EL (cell line): ENCODE results near the gene OMG.

Experiments
- DNase-seq: peaks from one replicate; pipeline ENCODE4 v3.0.0-alpha.2; 2016

The OMG gene

DNA sequence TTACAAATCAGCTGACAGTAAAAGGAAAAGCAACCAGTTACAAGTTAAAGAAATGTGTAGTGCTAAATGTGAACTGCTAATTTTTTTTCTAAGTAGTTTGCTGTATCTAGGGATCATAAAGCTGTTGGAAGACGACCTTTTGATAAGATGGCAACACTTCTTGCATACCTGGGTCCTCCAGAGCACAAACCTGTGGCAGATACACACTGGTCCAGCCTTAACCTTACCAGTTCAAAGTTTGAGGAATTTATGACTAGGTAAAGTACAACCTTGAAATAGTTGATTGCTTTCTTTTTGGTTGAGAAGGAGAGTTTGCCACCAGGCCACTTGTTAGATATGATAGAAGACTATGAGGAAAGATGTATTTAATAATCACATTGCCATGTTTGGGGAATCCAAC, 35.4 kb downstream of the OMG start:
- DNase-seq = no peak

DNA sequence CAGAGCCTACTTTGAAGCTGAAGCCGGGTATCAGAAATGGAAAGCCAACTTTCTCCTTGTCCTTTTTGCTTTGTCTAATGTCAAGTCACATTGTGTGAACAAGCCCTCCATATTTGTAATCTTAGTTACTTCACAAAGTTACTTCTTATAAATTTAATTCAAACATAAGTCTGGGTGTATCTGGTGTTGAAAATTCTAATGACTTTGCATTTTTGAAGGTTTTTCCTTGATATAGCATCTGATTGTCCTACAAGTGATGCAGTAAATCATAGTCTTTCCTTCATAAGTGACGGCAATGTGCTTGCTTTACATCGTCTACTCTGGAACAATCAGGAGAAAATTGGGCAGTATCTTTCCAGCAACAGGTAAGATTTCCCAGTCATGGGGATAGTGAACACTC, 36.9 kb downstream of the OMG start:
- no peak for DNase-seq

DNA sequence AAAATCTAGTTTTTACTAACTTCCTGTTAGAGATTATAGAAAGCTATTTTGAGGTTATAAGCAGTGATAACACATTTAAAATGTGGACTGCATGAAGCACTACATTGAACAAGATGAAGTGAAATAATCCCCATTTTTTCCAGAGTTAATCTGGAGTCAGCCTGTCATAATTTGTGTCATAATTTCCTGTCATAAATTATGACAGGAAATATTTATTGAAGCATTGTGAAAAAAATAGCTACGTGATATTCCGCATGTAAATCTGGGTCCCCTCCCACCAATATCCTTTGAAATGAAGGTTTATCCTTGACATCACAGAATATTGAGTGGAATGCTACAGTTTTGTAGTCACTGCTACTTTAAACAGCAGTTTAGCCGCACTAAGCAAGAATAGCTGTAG, 40.1 kb downstream of the OMG start:
- no peak for DNase-seq

DNA sequence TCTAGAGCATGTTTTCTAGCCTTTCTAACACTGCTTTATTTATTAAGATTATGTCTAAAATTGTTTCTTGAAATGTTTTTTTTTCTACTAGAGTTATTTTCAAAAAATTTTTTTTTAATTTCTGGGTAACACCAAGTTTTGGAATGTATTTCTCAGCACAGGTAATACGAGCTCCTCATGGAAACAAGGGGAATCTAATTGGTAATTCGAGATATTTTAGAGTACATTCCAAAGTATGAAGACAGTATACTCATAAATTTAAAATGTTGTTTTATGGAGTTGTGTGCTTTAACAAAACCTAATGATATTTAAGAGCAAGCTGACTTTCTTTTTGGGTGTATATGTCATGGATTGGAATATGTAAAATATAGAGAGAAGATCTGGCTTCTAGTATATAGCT, 42.4 kb downstream of the OMG start:
- no peak for DNase-seq

DNA sequence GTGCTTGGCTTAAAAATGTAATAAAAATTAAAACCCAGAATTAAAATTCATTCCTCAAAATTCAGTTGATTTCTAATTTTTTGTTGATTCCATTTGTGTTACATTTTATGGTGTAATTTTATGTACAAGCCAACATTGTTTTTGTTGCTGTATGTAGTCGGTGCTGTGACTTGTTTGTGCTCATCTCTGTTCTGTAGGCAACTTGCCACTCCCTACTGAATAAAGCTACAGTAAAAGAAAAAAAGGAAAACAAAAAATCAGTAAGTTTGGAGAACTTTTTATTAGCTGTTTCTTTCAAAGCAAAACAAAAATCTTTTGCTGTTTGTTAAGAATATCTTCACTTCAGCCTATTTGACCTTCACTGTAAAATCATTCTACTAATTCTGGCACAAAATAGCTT, 44.3 kb downstream of the OMG start:
- no peak for DNase-seq

DNA sequence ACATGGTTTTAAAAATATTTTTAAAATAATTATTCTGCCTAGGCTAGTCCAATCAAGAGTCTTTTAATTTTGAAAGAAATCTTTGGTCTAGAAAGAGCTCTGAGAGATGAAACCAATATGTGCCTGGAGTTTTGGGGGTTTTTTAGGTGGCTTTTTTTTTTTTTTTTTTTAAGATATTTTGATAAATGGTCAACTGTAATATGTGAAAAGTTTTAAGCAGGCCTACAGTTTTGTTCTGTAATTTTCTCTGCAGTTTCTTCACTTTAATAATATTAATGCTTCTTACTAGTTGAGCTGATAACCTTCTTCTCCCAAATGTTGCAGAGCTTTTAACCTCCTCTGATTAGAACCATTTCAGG, 45.1 kb downstream of the OMG start:
- no peak for DNase-seq

DNA sequence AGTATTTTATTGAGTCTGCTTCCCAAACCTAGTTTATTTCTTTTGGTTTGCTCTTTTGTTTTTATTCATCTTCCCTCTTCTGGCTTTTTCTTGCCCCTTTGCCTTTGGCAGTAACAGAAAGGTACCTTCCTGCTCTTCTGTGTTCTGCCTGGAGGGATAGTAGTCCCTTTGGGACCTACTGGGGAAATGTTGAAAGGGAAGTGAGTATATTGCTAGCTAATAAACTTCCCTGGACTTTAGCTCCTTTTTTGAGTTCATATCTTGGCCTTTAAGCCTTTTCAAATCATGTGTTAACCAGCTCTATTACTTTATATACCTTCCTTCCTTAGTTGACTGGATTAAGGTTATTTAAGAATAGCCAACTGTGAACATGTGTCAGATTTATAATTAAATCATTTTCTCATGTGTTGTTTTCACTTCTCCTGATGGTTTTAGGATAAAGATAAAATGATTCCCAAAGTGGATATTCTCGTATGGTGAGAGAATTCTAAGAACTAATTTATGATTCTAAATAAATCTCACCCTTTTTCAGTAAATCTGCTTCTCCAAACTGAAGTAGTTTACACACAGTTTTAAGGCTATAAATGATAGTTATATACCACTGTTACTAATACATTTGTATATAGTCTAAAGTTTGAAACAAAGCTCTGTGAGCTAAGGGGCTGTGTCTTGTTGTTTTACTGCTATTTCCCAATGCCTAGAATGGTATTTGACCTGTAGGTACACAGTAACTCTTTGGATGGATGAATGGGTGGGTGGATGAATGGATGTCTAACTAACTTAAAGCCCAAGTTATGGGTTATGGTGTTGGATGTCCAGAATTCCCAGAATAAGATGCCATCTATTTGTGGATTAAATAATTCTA, 45.7 kb downstream of the OMG start:
- DNase-seq = peak; percentile 27

DNA sequence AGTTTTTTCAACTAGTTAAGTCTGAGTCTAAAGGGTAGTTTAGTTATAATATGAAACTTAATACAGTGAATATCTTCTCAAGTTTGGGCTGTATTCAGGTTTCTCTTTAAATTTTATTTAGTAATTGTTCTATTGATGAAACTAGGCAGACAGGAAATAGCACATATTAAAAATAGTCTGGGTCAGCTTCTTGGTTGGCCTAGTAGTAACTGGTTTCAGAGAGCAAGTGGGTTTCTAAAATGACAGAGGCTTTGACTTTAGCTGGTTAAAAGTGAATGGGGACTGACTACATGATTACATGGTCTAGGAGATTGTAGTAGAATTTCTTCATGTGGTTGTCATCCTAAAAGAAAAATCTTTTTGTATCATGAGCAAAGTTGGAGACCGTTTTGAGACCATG, 46.8 kb downstream of the OMG start:
- no peak for DNase-seq

DNA sequence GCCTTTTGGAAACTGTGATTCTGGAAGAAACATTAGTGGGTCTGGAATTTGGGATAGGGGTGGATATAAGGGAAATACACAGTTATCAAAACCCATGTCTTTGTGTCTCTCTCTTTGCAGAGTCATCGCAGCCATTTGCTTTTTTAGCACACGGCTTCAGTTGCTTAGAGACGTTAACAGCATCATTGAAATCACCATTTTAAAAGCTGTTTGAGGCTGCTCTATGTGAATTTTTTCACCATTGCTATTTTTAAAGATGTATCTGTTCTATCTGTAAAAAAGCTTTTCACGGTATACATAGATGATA, 47.3 kb downstream of the OMG start:
- no peak for DNase-seq

DNA sequence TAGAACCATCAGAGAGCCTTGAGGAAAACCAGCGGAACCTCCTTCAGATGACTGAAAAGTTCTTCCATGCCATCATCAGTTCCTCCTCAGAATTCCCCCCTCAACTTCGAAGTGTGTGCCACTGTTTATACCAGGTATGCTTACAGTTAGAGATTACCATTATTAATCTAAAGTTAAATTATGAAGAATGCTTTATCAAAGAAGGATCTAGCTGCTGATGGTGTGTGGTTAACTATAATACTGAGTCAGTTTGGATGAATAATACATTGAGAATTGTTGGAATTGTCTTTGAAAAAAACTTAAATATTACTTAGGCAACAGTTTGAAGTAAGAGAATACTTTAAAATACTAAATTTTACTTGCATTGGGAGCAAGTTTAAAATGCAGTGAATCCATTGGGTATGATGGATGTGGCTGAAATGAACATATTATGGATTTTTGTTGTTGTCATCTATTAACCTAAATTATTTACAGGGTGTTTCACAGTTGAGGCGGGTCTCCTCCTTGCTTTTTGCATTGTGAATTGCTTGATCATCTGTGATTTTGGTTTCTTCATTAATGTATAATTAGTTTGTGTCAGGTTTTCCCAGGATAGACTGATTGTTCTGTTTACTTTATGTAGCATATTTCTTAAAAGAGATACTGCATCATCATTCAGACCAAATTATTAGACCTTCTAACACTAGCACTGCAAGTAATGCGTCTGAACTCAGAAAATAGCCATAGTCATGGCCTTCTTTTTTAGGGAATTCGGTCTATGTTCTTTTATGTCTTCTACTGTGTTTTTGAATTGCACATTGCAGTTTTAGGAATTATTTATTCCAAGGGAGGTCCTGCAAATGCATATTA, 47.8 kb downstream of the OMG start:
- peak; percentile 85 for DNase-seq
